Activated CD4-positive, alpha-beta T cell treated with anti-CD3 and anti-CD28 coated beads for 1 hour (primary cell): ENCODE measurements around the gene FZD2.
A peak's percentile ranks its signal among the peaks of the same experiment; 100 is the strongest.
"Not testable (repeated sequence)": the region's sequence is repeated elsewhere in the genome, so short reads cannot be mapped to it uniquely, and the experiment has no call there.

Experiments
- DNase-seq: peaks from one replicate; pipeline ENCODE4 v3.0.0-alpha.2; 2020

The FZD2 gene

DNA sequence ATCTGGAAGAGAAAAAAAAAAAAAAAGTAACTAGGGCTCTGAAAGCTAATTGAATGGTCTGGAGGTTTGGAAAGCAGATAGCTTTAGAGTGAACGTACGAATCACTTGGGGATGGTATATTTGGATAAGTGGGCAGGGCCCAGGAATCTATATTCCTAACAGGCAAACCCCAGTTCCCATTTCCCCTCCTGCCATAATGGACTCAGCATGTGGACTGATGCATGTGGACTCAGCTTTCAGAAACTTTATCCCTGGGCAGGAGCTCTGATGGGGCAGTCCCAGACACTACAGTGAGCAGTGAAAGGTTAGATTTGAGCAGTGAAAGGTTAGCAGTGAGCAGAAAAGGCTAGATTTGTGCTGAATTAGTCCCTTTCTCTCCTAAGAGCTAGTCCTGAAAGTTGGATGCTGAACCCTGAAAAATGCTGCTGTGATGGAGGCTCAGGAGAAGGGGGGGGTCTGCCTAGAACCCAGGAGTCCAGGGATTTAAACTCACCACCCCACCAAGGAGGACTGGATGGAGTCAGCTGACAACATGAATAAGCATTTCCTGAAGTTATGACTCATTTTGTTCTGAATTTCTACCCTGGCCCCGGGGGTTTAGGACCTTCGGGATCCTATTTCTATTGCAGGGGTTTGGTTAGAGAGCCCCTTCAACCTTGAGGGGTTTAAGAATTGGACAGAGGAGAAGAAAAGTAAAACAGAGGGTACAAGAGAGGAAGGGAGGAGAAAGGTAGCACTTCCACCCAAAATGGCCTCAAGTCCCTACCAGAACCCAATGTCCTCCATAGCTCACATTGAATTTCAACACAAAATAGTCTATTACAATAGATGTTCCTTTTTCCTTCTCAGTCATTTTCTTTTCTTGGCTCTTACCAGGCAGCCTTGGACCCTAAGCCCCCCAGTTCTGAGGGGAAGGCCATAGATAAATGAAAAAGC, 10.3 kb upstream of the FZD2 start:
- no peak for DNase-seq

DNA sequence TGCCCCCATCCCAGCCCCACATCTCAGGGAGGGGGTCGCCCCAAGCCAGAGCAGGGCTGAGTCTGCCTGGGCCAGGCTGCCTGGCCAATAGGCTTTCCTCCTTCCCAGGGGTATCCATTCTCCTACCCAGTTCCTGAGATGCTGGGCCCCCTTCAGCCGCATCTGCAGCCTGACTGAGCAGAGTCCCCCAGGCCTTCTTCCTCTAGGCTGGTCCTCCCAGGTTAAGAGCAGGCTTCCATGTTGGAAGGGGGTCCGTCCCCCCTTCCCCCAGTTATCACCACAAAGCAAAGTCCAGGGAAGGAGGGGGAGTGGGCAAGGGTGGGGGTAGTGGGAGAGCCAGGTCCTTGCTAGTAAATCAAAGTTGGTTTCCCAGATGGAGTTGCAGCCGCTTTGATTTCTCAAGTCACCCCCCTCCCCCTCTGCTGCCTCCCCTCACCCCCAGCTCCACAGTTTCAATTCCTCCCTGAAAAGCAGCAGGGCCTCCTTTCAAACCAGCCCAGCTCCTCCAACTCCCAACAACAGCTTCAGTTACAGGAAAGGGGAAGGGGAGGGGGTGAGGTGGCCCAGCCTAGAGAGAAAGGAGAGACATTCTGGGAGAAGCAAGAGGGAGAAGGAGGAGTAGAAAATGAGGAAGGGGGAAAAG, 9.5 kb upstream of the FZD2 start:
- DNase-seq, result no peak

DNA sequence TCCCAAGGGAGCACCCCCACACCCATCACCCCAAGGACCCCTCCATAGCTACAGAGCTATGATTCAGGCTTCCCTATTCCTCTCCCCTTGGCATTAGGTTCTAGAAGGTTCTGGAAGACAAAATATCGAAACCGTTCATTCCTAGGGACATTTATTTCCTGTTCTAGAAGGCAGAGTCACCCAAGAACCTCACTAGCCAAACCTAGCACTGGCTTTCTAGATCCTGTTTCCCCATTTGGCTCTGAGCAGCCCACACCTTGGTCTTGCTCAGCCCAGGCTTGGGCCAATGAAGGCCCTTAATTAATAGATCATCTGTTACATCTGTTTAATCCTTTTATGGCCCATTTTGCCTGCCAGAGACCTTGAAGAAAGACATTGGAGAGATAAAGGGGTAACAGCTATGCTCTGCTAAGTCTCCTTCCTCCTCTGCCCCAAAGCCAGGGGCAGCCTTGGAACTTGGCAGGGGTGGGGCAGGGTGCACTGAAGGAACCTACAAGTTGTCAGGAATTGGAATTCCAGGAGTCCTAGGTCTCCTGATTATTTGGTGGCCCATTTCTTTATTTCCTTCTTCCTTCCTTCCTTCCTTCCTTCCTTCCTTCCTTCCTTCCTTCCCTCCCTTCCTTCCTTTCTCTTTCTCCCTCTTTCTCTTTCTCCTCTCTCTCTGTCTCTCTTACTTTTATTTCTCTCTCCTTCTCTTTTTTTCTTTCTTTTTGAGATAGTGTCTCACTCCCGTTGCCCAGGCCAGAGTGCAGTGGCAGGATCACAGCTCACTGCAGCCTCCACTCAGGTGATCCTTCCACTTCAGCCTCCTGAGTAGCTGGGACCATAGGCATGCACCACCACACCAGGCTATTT, 8.7 kb upstream of the FZD2 start:
- no peak for DNase-seq

DNA sequence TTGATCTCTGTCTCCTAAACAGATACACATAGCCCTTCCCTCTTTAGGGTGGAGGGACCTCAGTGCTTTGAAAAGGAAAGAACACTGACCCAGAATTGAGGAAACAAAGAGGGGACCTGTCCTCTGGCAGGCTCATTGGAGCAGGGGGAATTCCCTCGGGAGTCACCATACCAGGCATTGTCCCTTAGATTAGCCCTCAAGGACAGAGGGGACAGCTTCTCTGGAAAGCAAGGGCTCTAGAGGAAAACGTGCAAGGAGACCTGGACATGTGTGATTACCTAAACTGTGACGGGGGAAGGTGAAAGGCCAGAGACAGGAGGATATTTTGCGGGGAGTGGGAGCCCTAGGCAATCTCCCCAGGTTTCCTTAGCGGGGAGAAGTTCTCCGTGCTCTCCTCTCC, 7.6 kb upstream of the FZD2 start:
- DNase-seq, result no peak

DNA sequence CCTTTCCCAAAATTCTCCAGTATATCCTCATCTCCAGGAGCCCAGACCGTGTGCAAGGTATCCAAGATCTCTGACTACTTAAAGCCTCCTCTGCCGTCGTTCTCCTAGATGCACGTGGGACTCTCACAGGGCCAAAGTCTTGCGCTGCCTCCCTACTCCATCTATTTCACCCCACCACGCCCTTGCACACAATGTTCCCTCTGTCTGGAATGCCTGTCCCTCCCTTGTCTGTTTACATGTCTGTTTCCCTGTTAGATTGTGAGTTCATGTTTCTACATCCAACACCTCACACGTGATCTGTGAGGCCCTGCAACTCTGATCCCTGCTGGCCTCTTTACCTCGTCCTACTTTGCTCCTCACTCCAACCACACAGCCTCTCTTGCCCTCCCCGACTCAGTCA, 4.9 kb upstream of the FZD2 start:
- DNase-seq, result no peak

DNA sequence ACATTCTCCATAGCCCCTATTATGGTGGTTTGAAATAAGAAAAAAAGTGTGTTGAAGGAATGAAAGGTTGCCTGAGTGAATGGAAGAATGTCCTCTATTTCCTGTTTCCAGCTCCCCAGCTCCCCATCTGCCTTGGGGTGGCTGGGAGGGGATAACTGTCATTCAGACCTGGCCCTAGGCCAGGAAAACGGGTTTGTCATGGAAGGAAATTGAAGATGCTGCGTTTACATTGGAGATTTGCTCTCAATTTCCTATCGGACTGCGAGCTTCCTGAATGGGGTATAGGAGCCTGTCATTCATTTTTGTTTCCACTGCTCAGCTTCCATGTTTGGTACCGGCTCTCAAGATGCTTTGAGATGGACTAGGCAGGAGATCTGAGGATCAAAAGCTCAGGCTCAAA, 2.2 kb upstream of the FZD2 start:
- no peak for DNase-seq

DNA sequence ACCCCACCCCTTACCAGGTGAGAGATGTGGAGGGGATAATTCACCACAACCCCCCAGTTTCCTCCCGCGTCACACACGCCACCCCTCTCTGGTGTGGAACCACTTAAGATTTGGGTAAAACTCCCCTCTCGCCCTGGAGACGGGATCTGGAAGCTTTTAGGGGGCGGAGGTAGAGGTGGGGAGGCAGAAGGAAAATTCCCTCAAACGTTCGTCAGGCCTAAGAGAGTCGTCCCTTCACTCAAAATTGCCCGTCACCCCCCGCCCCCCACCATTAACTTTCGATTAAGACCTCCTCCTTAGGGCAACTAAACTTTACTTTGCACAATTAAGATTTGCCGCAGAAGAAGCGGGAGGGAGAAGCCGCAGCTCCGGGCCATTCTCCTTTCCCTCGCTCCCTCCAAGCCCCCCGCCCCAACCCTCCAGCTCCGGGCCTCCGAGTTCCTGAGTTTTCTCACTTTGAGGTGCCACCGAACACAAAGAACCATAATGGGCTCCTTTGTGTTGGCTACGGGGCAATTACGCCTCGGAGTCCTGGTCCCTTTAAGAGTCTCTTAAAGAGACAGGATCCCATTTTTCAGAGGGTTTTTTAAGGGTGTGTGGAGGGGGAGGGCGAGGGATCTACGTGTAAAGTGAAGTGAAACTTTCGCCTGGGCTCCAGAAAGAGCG, 985 bp upstream of the FZD2 start:
- no peak for DNase-seq

DNA sequence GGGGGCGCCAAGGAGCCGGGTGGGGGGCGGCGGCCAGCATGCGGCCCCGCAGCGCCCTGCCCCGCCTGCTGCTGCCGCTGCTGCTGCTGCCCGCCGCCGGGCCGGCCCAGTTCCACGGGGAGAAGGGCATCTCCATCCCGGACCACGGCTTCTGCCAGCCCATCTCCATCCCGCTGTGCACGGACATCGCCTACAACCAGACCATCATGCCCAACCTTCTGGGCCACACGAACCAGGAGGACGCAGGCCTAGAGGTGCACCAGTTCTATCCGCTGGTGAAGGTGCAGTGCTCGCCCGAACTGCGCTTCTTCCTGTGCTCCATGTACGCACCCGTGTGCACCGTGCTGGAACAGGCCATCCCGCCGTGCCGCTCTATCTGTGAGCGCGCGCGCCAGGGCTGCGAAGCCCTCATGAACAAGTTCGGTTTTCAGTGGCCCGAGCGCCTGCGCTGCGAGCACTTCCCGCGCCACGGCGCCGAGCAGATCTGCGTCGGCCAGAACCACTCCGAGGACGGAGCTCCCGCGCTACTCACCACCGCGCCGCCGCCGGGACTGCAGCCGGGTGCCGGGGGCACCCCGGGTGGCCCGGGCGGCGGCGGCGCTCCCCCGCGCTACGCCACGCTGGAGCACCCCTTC, 484 bp downstream of the FZD2 start:
- peak; percentile 10 for DNase-seq

DNA sequence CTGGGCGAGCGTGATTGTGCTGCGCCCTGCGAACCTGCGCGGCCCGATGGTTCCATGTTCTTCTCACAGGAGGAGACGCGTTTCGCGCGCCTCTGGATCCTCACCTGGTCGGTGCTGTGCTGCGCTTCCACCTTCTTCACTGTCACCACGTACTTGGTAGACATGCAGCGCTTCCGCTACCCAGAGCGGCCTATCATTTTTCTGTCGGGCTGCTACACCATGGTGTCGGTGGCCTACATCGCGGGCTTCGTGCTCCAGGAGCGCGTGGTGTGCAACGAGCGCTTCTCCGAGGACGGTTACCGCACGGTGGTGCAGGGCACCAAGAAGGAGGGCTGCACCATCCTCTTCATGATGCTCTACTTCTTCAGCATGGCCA, 1.0 kb downstream of the FZD2 start:
- no peak for DNase-seq

DNA sequence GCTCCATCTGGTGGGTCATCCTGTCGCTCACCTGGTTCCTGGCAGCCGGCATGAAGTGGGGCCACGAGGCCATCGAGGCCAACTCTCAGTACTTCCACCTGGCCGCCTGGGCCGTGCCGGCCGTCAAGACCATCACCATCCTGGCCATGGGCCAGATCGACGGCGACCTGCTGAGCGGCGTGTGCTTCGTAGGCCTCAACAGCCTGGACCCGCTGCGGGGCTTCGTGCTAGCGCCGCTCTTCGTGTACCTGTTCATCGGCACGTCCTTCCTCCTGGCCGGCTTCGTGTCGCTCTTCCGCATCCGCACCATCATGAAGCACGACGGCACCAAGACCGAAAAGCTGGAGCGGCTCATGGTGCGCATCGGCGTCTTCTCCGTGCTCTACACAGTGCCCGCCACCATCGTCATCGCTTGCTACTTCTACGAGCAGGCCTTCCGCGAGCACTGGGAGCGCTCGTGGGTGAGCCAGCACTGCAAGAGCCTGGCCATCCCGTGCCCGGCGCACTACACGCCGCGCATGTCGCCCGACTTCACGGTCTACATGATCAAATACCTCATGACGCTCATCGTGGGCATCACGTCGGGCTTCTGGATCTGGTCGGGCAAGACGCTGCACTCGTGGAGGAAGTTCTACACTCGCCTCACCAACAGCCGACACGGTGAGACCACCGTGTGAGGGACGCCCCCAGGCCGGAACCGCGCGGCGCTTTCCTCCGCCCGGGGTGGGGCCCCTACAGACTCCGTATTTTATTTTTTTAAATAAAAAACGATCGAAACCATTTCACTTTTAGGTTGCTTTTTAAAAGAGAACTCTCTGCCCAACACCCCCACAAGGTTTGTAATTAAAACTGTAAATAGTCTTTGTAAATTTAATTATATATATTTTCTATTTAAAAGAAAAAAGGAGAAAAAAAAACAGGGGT, 1.7 kb downstream of the FZD2 start:
- no peak for DNase-seq

DNA sequence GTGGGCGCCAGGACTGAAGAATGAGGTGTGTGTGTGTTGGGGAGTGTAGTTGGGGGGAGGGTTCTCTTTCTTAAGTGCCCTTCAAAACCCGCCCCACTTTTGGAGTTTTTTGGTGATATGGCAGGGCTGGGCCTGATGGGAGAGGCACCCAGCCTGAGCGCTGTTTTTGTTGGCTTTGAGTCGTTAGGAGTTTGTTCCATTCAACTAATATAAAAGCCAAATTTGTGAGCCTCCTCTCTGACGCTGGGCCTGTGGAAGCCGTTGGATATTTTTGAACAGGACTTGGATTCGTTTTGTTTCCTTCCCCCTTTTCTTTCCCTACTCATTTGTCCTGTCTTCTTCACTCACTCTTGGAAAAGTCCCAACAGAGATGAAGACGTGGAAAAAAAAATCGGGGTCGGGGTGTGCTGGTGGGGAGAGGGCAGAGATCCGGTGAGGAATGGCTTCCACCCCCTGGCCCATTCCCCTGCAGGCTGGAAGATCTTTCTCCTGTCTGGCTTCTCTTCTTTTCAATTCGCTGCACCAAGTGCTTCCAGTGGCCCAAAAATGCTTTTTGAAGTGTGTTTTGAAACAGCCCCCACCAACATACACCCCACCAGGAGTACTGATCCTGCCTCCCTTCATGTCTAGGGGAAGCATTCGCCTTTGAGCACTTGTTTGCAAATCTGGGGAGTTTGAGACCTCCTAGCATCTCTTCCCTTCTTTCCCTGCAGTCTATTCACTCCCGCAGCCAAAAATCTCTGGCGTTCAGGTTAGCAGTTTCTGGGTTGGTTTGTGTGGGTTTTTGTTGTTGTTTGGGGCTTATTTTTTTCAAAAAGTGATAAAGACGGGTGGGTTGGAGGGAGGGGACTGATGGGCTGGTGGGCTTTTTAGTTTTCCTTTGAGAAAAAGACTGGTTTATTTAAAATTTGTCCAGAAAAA, 2.6 kb downstream of the FZD2 start:
- no peak for DNase-seq

DNA sequence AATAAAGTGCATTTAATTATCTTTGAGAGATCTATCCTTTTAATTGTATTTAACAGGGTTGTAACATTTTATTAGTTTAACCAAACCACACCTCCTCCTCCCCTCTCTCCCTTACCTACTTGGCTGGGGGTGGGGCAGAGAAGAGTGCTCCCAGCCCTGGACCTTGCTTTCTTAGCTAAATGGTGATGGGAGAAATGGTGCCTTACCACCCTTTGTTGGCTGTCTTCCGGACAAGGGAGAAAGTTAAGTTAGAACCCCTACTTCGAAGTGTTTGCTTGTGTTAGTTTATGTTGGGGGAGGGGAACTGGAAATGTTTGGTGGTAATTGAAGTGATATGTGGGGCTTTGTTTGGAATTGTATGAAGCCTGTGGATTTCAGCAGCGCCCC, 3.9 kb downstream of the FZD2 start:
- DNase-seq, result no peak

DNA sequence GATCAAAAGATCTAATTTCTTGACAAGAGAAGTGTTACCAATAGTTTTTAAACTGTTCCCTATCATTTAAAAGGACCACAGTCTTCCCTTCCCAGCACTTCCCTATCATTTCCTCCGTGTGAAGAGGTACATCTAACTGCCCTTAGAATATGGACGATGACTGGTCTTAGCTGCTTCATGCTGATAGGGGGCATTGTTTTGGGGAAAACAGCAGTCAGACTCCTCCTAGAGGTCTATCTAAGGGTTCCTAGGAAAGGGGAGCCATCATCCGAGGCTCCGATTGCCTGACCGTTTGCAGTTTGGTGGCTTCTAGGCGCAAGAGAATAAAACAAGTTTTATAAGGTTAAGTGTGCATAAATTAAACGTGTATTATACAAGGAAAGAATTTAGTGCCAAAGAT, 7.1 kb downstream of the FZD2 start:
- no peak for DNase-seq

DNA sequence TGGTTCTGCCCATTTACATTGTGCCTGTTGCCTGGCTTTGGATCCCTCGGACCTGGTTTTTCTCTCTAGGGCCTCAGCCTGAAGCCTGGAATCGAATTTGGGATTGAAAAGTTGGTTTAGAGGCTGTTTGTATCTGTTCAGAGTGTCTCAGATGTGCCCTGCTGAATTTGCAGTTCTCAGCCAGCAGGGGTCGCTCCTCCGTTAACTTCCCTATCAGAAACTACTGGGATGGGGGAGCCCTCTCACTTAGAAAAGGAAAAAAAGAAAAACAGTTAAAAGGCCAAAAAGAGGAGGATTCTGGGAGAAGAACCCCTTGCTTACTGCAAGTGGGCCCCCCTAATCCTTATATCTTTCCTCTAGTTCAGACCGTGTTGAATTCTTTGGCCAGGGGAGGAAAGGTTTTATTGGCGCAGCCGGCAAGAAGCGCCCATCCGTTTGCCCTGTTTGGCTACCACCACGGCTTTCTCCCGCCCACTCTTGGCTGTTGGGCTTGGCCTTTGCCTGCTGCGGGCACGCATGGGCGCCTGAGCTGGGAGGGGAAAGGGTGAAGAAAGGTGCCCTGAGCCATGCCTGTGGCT, 8.7 kb downstream of the FZD2 start:
- DNase-seq, result no peak

DNA sequence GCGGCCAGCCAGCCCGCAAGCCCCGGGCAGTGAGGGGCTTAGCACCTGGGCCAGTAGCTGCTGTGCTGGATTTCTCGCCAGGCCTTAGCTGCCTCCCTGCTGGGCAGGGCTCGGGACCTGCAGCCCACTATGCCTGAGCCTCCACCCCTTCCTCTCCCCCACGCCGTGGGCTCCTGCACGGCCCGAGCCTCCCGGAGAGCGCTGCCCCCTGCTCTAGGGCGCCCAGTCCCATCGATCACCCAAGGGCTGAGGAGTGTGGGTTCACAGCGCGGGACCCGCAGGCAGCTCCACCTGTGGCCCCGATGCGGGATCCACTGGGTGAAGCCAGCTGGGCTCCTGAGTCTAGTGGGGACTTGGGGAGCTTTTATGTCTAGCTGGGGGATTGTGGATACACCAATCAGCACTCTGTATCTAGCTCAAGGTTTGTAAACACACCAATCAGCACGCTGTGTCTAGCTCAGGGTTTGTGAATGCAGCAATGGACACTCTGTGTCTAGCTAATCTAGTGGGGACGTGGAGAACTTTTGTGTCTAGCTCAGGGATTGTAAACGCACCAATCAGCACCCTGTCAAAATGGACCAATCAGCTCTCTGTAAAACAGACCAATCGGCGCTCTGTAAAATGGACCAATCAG, 11.1 kb downstream of the FZD2 start:
- DNase-seq, result not testable (repeated sequence)

DNA sequence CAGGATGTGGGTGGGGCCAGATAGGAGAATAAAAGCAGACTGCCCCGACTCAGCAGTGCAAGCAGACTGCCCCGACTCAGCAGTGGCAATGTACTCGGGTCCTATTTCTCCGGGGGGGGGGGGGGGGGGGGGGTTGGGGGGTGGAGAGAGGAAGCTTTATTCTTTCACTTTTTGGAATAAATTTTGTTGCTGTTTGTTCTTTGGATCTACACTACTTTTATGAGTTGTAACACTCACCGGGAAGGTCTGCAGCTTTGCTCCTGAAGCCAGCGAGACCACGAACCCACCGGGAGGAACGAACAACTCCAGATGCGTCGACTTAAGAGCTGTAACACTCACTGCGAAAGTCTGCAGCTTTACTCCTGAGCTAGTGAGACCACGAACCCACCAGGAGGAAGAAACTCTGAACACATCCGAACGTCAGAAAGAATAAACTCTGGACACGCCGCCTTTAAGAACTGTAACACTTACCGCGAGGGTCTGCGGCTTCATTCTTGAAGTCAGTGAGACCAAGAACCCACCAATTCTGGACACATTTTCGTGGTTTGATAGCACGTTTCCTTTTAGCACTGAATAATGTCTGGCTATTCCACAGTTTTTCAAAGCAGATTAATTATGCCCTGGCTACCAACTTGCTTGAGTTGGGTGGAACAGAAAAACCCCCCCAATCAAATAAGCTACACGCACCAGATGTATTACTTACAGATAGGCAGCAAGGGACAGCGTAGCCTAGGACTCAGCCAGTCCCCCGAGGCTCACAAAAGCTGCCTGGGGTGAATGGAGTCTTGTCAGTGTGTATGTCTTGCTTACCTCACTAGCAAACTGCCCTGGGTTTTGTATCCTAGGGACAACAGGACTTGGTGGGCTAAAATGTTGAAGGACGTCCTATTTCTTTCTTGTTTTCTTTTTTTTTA, 11.9 kb downstream of the FZD2 start:
- DNase-seq, result no peak

DNA sequence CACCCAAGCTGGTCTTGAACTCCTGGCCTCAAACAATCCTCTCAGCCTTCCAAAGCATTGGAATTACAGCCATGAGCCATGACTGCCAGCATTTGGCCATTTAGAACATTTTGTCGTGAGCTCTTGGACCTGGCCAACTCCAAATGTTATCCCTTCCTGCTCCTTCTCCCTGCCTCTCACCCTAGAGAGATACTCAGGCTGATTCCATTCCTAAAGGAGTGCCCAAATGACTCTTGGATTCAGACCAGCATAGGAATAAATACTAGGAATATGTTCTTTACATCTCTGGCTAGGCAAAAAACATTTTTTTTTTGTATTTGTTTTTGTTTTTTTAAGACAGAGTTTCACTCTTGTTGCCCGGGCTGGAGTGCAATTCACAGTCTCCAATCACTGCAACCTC, 15.5 kb downstream of the FZD2 start:
- DNase-seq, result no peak

DNA sequence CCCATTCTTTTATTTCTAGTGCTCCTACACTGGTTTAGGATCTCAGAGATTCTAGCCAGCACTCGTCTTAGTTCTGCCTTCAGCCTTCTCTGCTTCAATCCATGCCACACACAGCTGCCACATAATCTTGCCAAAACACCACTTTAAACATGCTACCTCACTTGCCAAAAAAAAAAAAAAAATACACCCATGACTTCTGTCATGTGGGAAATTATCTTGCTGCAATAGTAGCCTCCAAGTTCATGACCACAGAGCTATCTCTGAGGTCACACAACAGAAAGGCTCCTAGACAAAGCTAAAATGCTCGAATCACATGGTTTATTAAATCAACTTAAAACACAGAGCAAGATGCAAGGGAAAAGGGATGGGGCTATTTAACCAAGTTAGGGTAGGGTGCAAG, 18.1 kb downstream of the FZD2 start:
- no peak for DNase-seq
